ENCODE results near the gene FADS1. TPM values are rescaled to one million over a fixed set of nuclear protein-coding genes. Genes with fewer than 3 reads are reported as not detected.

FADS1 gene
- total and polyA plus RNA-seq, 8 donors: 1.8 to 56.5 (median 11.7) TPM; not detected in 1

- 75 to 84% (median 81%) methylated on average over 3 of the region's 3 CpGs for WGBS, 5 donors
- no peak overlapping the region for H3K4me3 ChIP-seq
- H3K36me3 ChIP-seq: peaks cover 8 to 74% (median 45%) of the 10 kb centered on the region in 4 donors
- no peak overlapping the region for H3K27ac ChIP-seq
- TF ChIP-seq POLR2AphosphoS5 (IDR thresholded peaks at IDR 0.05) (no peak), EP300 (IDR thresholded peaks at IDR 0.05) (no peak), CTCF (IDR thresholded peaks at IDR 0.05) (no peak), POLR2A (IDR thresholded peaks at IDR 0.05) (no peak)
- no peak for DNase-seq
- H3K4me1 ChIP-seq: no peaks in the 10 kb centered on the region
- intact Hi-C loops (cut with DNase I; ENCODE audit: low total_unique reads): loop anchor here (10.0 kb wide), 2 partner anchors 91 to 301 kb away; partner anchors contain the start of gene FADS3
- no peaks in the 10 kb centered on the region for H3K27me3 ChIP-seq
- H3K9me3 ChIP-seq: no peaks in the 10 kb centered on the region
Measured at GRCh38 chr11:61803889-61804647, 12.7 kb downstream of the FADS1 start.

- peaks cover 0 to 4% (median 3%) of the 10 kb centered on the region in 4 donors for H3K4me1 ChIP-seq
- DNase-seq: no peak
- intact Hi-C loops (cut with DNase I; ENCODE audit: low total_unique reads): loop anchor here (10.0 kb wide), 2 partner anchors 92 to 302 kb away; partner anchors contain the start of gene FADS3
- peaks cover 8 to 59% (median 35%) of the 10 kb centered on the region in 4 donors for H3K36me3 ChIP-seq
- TF ChIP-seq POLR2A (IDR thresholded peaks at IDR 0.05): no peak
- no peak for TF ChIP-seq EP300 (IDR thresholded peaks at IDR 0.05)
- TF ChIP-seq POLR2AphosphoS5 (IDR thresholded peaks at IDR 0.05): no peak
- no peak for TF ChIP-seq CTCF (IDR thresholded peaks at IDR 0.05)
- no peaks in the 10 kb centered on the region for H3K27me3 ChIP-seq
- WGBS, 5 donors: 80 to 93% (median 90%) methylated on average over 6 of the region's 6 CpGs
- H3K27ac ChIP-seq: no peak overlapping the region
- no peak overlapping the region for H3K4me3 ChIP-seq
- H3K9me3 ChIP-seq: no peaks in the 10 kb centered on the region
Measured at GRCh38 chr11:61802605-61803004, 14.2 kb downstream of the FADS1 start.

GRCh38 chr11:61800331-61801281 lies 16.2 kb downstream of the FADS1 start:
- Histone ChIP-seq H3K4me1 (peaks cover 0 to 11% (median 9%) of the 10 kb centered on the region in 4 donors), H3K36me3 (peaks cover 14 to 48% (median 36%) of the 10 kb centered on the region in 4 donors), H3K27ac (no peak overlapping the region), H3K4me3 (no peak overlapping the region), H3K27me3 (no peaks in the 10 kb centered on the region), H3K9me3 (no peaks in the 10 kb centered on the region)
- 73 to 89% (median 84%) methylated on average over 3 of the region's 3 CpGs for WGBS, 5 donors
- intact Hi-C loops (cut with DNase I; ENCODE audit: low total_unique reads): loop anchor here (10.0 kb wide), 2 partner anchors 94 to 304 kb away; partner anchors contain the start of gene FADS3
- no peak for DNase-seq
- no peak for TF ChIP-seq CTCF (IDR thresholded peaks at IDR 0.05)
- TF ChIP-seq POLR2A (IDR thresholded peaks at IDR 0.05): no peak

GRCh38 chr11:61799665-61800284 lies 17.0 kb downstream of the FADS1 start:
- H3K27ac ChIP-seq: no peak overlapping the region
- DNase-seq: no peak
- H3K4me1 ChIP-seq: peaks cover 0 to 11% (median 9%) of the 10 kb centered on the region in 4 donors
- 94 to 98% (median 96%) methylated on average over 2 of the region's 2 CpGs for WGBS, 5 donors
- intact Hi-C loops (cut with DNase I; ENCODE audit: low total_unique reads): loop anchor here (10.0 kb wide), 2 partner anchors 95 to 305 kb away; partner anchors contain the start of gene FADS3
- no peaks in the 10 kb centered on the region for H3K9me3 ChIP-seq
- TF ChIP-seq EP300 (IDR thresholded peaks at IDR 0.05) (no peak), POLR2AphosphoS5 (IDR thresholded peaks at IDR 0.05) (no peak)
- H3K27me3 ChIP-seq: no peaks in the 10 kb centered on the region
- peaks cover 14 to 46% (median 35%) of the 10 kb centered on the region in 4 donors for H3K36me3 ChIP-seq
- no peak overlapping the region for H3K4me3 ChIP-seq

Data from stomach (tissue), 9 donors.